M059J (cell line): Measurements from ENCODE around the gene ICAM1. TPM values are rescaled to one million over a fixed set of nuclear protein-coding genes. Genes with fewer than 3 reads are reported as not detected.
"Not testable (repeated sequence)": the region's sequence is repeated elsewhere in the genome, so short reads cannot be mapped to it uniquely, and the experiment has no call there.

Experiments used
- DNase-seq: peaks from one replicate; pipeline ENCODE4 v3.0.0-alpha.2; 2012; ENCODE audit warnings: low read depth
- total RNA-seq: library from RNA; depleted of rRNA; stranded (reverse); fragments of >200 nt; shearing (Covaris generic); gene quantifications from 2 replicates; pipeline ENCODE4 v1.2.3, GENCODE V29; 2014

The ICAM1 gene
- total RNA-seq, 1 experiment from 2014 or later, result 88.4 TPM

DNA sequence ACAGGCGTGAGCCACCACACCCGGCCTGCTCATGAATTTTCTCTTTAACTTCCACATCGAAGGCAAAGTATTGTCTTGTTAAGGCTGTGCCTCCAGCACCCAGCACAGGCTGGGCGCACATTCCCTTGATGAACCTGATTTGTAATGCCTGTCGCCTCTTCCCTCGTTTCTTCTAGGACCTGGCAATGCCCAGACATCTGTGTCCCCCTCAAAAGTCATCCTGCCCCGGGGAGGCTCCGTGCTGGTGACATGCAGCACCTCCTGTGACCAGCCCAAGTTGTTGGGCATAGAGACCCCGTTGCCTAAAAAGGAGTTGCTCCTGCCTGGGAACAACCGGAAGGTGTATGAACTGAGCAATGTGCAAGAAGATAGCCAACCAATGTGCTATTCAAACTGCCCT lies 3.7 kb downstream of the ICAM1 start:
- DNase-seq, result no peak

GRCh38 chr19:10277795-10278589 lies 7.1 kb downstream of the ICAM1 start:
- no peak for DNase-seq

- no peak for DNase-seq
Measured at GRCh38 chr19:10278935-10279334, 8.0 kb downstream of the ICAM1 start.

GRCh38 chr19:10279737-10280442 lies 9.0 kb downstream of the ICAM1 start:
- DNase-seq, result no peak

DNA sequence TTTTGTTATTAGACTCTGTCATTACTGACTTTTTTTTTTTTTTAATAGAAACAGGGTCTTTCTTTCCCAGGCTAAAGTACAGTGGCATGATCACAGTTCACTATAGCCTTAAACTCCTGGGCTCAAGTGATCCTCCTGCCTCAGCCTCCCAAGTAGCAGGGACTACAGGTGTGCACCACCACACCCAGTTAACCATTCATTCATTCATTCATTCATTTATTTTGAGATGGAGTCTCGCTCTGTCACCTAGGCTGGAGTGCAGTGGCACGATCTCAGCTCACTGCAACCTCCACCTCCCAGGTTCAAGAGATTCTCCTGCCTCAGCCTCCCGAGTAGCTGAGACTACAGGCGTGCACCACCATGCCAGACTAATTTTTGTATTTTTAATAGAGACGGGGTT lies 11.1 kb downstream of the ICAM1 start:
- not testable (repeated sequence) for DNase-seq

DNA sequence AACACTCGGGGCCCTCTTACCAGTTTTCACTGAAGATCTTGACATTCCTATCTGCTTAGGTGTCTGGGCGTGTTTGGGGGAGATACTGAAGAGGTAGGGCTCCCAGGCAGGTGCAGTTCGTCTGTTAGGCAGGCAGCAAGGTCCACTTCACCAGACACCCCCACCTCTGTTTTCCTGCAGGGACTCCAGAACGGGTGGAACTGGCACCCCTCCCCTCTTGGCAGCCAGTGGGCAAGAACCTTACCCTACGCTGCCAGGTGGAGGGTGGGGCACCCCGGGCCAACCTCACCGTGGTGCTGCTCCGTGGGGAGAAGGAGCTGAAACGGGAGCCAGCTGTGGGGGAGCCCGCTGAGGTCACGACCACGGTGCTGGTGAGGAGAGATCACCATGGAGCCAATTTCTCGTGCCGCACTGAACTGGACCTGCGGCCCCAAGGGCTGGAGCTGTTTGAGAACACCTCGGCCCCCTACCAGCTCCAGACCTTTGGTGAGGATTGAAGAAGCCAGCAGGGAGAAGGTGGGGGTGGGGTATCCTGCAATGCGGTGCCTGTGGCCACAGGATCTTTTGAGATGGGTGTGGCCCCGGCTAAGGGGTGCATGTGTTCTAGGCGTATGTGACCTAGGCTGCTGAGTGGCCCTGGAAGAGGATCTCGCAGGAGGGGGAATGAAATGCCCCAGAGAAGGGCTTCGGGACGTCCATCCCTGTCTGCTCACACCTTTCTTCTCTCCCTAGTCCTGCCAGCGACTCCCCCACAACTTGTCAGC lies 12.6 kb downstream of the ICAM1 start:
- DNase-seq, result no peak

DNA sequence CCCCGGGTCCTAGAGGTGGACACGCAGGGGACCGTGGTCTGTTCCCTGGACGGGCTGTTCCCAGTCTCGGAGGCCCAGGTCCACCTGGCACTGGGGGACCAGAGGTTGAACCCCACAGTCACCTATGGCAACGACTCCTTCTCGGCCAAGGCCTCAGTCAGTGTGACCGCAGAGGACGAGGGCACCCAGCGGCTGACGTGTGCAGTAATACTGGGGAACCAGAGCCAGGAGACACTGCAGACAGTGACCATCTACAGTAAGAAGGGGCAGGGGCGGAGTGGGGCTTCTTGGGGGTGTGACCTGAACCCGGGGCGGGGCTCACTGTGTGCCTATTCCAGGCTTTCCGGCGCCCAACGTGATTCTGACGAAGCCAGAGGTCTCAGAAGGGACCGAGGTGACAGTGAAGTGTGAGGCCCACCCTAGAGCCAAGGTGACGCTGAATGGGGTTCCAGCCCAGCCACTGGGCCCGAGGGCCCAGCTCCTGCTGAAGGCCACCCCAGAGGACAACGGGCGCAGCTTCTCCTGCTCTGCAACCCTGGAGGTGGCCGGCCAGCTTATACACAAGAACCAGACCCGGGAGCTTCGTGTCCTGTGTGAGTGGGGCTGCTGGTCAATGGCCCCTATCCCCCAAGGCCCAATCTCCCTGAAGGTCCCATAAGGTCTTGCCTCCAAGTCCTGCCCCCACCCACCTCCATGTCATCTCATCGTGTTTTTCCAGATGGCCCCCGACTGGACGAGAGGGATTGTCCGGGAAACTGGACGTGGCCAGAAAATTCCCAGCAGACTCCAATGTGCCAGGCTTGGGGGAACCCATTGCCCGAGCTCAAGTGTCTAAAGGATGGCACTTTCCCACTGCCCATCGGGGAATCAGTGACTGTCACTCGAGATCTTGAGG lies 13.4 kb downstream of the ICAM1 start:
- DNase-seq, result no peak

DNA sequence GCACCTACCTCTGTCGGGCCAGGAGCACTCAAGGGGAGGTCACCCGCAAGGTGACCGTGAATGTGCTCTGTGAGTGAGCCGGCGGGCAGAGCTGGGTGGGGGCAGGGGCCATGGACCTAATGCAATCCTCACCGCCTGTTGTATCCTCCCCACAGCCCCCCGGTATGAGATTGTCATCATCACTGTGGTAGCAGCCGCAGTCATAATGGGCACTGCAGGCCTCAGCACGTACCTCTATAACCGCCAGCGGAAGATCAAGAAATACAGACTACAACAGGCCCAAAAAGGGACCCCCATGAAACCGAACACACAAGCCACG lies 14.0 kb downstream of the ICAM1 start:
- no peak for DNase-seq

DNA sequence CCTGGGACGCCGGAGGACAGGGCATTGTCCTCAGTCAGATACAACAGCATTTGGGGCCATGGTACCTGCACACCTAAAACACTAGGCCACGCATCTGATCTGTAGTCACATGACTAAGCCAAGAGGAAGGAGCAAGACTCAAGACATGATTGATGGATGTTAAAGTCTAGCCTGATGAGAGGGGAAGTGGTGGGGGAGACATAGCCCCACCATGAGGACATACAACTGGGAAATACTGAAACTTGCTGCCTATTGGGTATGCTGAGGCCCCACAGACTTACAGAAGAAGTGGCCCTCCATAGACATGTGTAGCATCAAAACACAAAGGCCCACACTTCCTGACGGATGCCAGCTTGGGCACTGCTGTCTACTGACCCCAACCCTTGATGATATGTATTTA lies 14.5 kb downstream of the ICAM1 start:
- DNase-seq, result no peak

GRCh38 chr19:10286803-10287737 lies 16.1 kb downstream of the ICAM1 start, which contains the start of gene ICAM4:
Gene ICAM4, plus strand, starts transcription at chr19:10286955. Its CDS starts 58 bp downstream, at chr19:10287013.
- DNase-seq, result no peak

- DNase-seq, result peak; percentile 47
Measured at GRCh38 chr19:10288662-10289166, 17.8 kb downstream of the ICAM1 start.

- DNase-seq, result peak; percentile 72
Measured at GRCh38 chr19:10289167-10289835, 18.4 kb downstream of the ICAM1 start.

DNA sequence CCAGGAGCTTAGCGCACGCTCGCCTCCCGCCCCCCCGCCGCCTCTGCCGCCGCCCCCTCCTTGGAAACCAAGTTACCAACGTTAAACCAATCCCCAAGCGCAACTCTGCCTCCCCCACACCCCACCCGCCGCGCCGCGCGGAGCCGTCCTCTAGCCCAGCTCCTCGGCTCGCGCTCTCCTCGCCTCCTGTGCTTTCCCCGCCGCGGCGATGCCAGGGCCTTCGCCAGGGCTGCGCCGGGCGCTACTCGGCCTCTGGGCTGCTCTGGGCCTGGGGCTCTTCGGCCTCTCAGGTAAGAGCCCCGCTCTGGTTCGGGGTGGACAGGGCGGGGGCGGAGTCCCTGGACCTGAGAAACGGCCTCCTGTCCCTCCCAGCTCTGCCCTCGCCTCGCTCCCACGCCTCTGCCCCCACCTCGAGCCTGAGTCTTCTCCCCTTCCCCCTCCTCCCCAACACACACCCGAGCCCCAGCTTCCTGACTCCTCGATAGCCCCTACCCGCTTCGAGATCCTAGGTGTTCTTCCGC lies 19.0 kb downstream of the ICAM1 start, which contains the start of gene ICAM5:
ICAM5 (plus strand) TSS at position 117 of the 521 bp plus-strand sequence; CDS start at position 209, 92 bp downstream.
- DNase-seq, result peak; percentile 53

DNA sequence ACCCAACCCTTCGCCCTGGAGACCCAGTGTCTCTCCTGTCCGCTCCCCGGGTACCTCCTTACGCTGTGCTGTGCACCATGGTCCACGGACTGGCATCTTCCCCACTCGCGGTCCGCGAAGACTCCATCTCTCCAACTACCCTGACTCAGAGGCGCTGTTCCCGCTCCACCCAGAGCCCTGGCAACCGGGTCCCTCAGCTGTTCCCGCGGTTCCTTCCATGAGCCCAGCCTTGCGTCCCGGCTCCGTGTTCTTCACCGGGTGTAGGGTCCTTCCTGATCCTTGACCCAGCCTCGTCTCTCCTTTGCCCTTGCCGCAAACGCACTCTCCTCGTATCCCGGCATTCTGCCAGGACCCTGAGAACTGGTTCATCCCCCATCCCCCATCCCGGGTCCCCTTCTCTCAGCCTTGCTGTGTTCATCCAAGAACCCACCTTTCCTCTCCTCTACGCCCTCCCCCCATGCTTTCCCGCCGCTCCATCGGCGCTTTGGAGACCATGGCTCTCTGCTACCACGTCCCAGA lies 19.5 kb downstream of the ICAM1 start:
- peak; percentile 40 for DNase-seq

- peak; percentile 68 for DNase-seq
Measured at GRCh38 chr19:10290876-10291553, 20.1 kb downstream of the ICAM1 start.

DNA sequence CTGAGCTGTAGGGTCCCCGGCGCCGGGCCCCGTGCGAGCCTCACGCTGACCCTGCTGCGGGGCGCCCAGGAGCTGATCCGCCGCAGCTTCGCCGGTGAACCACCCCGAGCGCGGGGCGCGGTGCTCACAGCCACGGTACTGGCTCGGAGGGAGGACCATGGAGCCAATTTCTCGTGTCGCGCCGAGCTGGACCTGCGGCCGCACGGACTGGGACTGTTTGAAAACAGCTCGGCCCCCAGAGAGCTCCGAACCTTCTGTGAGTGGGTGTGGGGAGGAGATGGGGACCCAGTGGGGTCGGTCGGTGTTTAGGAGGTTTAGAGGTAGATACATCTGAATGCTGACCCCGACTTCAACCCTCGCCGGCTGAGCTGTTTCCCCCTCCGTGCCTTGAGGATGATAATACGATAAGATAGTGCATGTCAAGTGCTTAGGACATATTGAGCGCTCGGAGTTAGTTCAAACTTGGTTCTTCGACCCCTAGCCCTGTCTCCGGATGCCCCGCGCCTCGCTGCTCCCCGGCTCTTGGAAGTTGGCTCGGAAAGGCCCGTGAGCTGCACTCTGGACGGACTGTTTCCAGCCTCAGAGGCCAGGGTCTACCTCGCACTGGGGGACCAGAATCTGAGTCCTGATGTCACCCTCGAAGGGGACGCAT lies 20.8 kb downstream of the ICAM1 start:
- DNase-seq, result peak; percentile 28

DNA sequence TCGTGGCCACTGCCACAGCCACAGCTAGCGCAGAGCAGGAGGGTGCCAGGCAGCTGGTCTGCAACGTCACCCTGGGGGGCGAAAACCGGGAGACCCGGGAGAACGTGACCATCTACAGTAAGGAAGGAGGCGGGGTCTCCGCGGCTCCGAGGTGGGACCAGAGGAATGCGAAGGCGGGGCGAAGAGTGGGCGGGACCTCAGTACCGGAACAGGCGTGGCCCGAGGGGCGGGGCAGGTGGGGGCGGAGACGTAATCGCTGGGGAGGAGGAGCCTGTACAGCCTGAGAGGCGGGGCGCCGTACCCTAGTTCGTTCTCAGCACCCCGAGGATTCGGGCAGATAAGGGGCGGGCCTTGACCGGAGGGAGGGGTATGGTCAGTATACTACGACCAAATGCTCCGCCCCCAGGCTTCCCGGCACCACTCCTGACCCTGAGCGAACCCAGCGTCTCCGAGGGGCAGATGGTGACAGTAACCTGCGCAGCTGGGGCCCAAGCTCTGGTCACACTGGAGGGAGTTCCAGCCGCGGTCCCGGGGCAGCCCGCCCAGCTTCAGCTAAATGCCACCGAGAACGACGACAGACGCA lies 21.4 kb downstream of the ICAM1 start:
- DNase-seq, result peak; percentile 68
